Measurements from ENCODE around the gene MAP3K2.

The MAP3K2 gene

GRCh38 chr2:127313406-127313805 lies 74.4 kb downstream of the MAP3K2 start:
- TF ChIP-seq, protein P1, sequence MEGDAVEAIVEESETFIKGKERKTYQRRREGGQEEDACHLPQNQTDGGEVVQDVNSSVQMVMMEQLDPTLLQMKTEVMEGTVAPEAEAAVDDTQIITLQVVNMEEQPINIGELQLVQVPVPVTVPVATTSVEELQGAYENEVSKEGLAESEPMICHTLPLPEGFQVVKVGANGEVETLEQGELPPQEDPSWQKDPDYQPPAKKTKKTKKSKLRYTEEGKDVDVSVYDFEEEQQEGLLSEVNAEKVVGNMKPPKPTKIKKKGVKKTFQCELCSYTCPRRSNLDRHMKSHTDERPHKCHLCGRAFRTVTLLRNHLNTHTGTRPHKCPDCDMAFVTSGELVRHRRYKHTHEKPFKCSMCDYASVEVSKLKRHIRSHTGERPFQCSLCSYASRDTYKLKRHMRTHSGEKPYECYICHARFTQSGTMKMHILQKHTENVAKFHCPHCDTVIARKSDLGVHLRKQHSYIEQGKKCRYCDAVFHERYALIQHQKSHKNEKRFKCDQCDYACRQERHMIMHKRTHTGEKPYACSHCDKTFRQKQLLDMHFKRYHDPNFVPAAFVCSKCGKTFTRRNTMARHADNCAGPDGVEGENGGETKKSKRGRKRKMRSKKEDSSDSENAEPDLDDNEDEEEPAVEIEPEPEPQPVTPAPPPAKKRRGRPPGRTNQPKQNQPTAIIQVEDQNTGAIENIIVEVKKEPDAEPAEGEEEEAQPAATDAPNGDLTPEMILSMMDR (IDR thresholded peaks at IDR 0.05; ENCODE audit: extremely low read depth, missing control alignments) = no peak
- peak; percentile 42 for DNase-seq (ENCODE audit: low spot score)

DNA sequence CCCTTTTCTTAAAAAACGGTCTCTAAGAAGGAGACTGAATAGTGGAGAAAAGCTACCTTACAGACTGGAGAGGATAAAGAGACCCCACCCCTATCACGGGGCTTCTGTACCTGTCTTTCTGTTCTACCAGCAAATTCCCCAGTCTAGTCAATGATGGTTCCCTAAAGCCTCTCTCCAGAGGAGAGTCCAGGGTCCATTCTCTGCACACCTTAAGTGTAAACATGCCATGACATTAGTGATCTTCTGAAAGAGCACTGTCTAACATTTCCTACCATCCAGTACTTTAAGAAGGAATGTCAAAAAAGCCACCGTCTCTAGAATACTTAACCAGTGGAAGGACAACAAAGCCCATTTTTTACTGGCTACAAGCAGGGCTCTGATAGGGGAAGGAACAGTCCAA lies 76.8 kb downstream of the MAP3K2 start:
- TF ChIP-seq, protein P1 (IDR thresholded peaks at IDR 0.05; ENCODE audit: extremely low read depth, missing control alignments) = no peak
- DNase-seq (ENCODE audit: low spot score) = no peak

GRCh38 chr2:127309468-127309867 lies 78.3 kb downstream of the MAP3K2 start:
- TF ChIP-seq, protein P1 (IDR thresholded peaks at IDR 0.05; ENCODE audit: extremely low read depth, missing control alignments) = no peak

GRCh38 chr2:127308586-127309138 lies 79.1 kb downstream of the MAP3K2 start:
- DNase-seq (ENCODE audit: low spot score) = no peak
- TF ChIP-seq, protein P1 (IDR thresholded peaks at IDR 0.05; ENCODE audit: extremely low read depth, missing control alignments) = no peak

More at GRCh38 chr2:127309468-127309867, 78.3 kb downstream of the MAP3K2 start:
- DNase-seq (ENCODE audit: low spot score) = no peak

DNA sequence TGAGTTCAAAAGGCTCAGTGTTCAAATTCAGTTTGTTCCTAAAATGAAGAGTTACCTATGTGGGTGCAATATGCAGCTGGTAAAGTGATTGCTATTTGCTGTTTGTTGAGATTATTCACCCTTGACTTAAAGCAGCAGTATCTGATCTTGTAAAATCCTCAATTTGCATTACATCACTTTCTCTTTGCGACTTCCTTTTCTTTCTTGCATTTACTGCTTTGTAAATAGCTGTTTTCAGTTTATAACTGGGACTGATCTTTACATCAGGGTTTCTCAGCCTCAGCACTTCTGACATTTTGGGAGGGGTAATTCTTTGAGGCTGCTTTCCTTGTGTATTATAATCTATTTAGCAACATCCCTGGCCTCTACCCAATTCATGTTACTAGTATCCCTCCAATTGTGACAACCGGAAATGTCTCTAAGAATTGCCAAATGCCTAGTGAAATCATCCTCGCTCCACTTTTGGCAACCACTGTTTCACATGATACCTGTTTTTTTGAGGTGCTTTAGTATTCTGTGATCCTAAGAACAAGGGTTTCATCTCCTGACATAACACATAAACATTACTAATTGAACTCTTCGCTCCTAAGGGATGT lies 81.7 kb downstream of the MAP3K2 start:
- DNase-seq (ENCODE audit: low spot score) = no peak
- TF ChIP-seq, protein P1 (IDR thresholded peaks at IDR 0.05; ENCODE audit: extremely low read depth, missing control alignments) = no peak

- TF ChIP-seq, protein P1 (IDR thresholded peaks at IDR 0.05; ENCODE audit: extremely low read depth, missing control alignments) = no peak
- DNase-seq (ENCODE audit: low spot score) = no peak
These were observed 85.6 kb downstream of the MAP3K2 start for GRCh38 chr2:127302168-127302567.

DNA sequence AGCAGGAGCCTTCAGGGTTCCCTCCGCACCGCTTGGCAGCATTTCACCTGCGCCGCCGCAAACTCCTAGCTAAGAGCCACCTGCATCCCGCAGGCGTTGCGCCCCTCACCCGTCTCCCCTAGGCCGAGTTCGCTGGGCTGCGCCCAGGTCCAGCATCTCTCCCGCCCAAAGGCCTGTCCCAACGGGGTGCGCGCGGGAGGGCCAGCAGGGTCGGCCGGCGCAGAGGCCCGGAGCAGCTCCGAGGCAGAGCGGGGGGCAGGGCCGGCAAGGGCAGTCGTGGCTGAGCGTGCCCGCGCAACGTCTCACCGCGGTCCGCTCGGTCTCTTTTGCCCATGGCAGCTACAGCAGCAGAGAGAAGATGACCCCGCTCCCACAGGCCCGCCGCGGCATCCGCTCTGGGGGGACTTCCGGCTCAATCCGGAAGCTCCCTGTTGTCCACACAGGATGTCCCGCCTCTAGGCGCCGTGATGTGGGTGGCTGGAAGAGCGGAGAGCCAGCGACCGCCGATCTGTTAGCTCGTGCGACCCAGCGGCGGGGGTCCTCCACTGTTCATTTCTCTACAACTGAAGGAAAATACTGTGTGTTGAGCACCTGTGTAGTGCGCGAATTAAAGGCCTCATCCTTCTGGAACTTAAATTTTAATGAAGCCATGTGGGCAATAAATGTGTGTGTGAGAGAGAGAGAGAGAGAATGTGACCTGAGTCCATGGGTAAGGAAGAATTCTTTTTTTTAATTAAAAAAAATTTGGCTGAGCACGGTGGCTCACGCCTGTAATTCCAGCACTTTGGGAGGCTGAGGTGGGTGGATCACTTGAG lies 93.8 kb downstream of the MAP3K2 start, which contains the start of gene ERCC3:
TSS of gene ERCC3 (minus strand) at position 397 of the 815 bp plus-strand sequence. CDS start at position 334, 63 bp downstream.
- TF ChIP-seq, protein P1 (IDR thresholded peaks at IDR 0.05; ENCODE audit: extremely low read depth, missing control alignments) = no peak
- peak; percentile 96 for DNase-seq (ENCODE audit: low spot score)
